Jurkat, Clone E6-1 (cell line): ENCODE data around the gene ASB2.

Experiments used
- DNase-seq: peaks from one replicate; pipeline ENCODE4 v3.0.0-alpha.2; 2011; ENCODE audit warnings: low read depth, low spot score
- H3K4me3 ChIP-seq: 2 replicates; pipeline ENCODE4 v1.5.1; 2011; ENCODE audit warnings: mild to moderate bottlenecking, low read length, control low read depth, moderate library complexity

The ASB2 gene

DNA sequence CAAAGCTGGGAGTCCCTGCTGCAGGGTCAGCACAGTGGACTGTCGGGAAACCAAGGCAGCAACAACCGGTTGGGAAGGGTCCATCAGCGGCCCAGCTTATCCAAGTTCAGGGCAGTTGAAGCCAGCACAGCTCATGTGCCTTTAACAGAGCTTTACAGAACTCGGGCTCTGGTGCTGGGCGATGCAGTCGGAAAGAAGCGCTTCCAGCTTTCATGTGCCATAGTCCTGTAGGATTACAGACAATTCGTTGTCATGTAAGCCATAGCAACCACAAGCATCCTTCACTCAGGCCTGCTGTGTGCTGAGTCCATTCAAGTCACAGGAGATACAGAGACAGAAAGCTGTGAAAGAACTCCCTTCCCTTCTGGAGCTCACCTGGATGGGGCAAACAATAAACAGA, 52.7 kb downstream of the ASB2 start:
- DNase-seq, result no peak

GRCh38 chr14:93921001-93921806, 55.2 kb downstream of the ASB2 start:
- DNase-seq, result no peak

More for the DNA sequence above, 52.7 kb downstream of the ASB2 start:
- H3K4me3 ChIP-seq, result no peak overlapping the region

DNA sequence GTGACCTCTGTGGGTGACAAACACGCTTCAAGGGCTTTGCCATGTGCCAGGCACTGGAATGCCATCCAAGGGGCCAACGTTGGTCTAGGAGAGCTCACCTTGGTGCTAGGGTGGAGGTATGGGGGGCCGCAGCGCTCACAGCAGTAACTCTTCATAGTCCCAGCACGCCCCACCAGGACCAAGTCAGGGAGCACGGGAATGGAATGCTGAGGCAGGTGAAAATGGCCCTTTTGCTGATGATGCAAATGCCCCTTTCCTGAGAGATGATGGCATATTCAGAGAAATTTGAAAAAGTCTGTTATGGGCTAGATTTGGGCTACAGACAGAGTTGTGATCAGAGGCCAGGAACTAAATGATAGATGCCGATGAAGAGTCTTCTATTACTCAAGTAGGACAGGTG, 59.2 kb downstream of the ASB2 start:
- DNase-seq, result no peak
- H3K4me3 ChIP-seq, result no peak overlapping the region

More at GRCh38 chr14:93921001-93921806, 55.2 kb downstream of the ASB2 start:
- no peak overlapping the region for H3K4me3 ChIP-seq

- no peak overlapping the region for H3K4me3 ChIP-seq
- DNase-seq, result no peak
Observed at GRCh38 chr14:93916498-93916897, 59.9 kb downstream of the ASB2 start.

DNA sequence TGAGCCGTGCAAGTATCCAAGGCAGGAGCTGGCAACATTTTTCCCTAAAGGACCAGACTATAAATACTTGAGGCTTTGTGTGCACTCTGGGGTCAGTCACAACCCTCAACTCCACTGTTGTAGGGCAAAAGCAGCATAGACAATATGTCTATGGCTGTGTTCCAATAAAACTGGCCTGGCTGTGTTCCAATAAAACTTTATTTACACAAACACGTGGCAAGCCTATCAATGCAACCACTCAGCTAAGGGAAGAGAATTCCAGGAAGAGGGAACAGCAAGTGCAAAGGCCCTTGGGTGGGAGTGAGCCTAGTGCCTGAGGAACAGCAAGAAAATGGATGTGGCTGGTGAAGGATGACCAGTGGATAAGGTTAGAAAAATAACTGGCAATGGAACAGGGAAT, 60.6 kb downstream of the ASB2 start:
- no peak overlapping the region for H3K4me3 ChIP-seq
- DNase-seq, result no peak

- DNase-seq, result no peak
- no peak overlapping the region for H3K4me3 ChIP-seq
Observed at GRCh38 chr14:93915070-93915705, 61.2 kb downstream of the ASB2 start.

DNA sequence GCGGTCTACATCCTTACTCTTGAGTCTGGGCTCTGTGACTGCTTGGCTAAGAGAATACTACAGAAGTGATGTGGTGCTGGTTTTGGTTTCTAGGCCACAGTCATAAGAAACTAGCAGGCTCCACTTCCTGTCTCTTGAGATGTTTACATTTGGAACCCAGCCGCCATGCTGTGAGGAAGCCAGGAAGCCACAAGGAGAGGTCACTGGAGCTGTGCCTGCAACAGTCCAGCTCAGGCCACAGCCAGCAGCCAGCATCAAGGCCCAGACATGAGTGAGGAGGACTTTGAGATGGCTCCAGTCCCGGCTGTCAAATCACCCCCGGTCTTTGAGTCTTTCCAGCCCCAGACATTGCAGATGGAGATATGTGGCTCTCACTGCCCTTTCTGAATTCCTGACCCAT, 62.1 kb downstream of the ASB2 start:
- DNase-seq, result no peak

DNA sequence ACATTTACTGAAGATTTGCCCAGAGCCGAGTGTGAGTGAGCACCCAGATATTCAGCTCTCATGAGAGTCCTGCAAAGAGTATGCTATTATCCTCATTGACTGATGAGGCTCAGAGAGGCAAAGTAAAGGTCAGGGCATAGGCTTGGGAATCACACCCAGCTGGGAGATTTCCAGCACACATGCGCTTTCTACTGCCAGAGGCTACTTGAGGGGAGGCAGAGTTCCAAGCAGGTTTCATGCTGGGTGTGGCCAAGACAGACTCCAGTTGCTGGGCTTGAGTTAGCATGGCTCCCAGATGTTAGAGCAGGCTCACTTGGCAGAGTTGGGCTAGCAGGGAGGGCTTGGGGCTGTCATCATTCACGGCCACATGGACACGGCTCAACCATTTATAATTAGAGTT, 63.6 kb downstream of the ASB2 start:
- DNase-seq, result no peak
- no peak overlapping the region for H3K4me3 ChIP-seq

More for the DNA sequence above, 62.1 kb downstream of the ASB2 start:
- no peak overlapping the region for H3K4me3 ChIP-seq

GRCh38 chr14:93911975-93912615, 64.3 kb downstream of the ASB2 start:
- no peak for DNase-seq
- no peak overlapping the region for H3K4me3 ChIP-seq

GRCh38 chr14:93909429-93910128, 66.8 kb downstream of the ASB2 start:
- DNase-seq, result no peak
- no peak overlapping the region for H3K4me3 ChIP-seq

GRCh38 chr14:93906341-93907329, 69.7 kb downstream of the ASB2 start:
- peak; percentile 36 for DNase-seq
- H3K4me3 ChIP-seq, result no peak overlapping the region

DNA sequence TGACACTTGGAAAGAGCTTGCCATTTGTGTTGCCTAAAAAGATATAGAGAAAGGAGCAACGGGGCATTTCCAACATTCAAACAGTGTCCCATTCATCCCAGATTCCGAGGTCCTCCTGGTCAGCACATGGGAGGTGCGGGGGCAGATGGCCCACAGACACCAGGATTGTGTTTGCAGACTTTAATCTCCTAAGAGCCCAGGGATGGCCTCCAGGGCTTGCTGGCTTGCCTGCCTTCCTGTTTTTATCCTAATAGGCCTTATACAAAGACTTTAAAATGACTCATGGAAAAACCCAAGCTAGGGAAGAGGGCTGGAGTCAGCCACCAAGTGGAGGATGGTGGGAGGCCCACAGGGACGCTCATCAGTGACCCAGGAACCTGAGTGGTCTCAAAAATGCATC, 70.7 kb downstream of the ASB2 start:
- H3K4me3 ChIP-seq, result no peak overlapping the region
- no peak for DNase-seq

DNA sequence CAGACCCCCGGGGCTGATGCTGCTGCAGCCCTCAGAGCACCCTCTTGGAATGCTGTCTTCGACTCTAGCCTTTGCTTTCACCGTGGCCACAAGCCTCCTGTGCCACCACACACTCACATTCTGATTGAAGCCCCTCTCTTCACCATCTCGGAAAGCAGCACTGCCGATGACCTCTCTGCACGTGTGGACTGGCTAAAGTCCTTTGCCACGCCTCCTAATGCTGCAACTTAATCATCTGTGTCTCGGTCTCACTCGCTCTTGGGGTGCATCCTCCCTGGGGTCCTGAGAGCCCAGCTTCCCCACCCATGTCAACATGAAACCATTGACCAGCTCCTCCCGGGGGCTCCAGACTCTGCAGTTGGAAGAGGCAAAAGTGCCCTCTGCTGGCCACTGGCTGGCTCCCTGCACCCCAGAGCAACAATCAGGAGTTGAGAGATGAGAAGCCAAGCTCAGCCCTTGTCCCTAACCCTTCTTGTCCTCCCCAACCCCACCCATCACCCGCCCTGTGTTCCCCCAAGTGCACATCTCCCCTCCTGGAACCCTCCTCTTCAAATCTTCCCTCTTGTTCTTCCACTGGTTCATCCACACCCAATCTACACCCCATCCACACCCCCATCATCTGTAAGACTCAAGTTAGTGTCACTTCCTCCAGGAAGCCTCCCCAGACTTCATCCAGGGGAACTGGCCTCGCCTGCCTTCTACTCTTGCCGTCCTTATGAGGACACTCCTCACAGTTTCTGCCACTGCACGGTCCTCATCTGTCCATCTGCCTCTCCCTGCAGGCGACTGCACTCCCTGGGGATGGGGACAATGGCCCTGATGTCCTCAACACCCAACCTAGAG, 72.8 kb downstream of the ASB2 start:
- DNase-seq, result no peak

DNA sequence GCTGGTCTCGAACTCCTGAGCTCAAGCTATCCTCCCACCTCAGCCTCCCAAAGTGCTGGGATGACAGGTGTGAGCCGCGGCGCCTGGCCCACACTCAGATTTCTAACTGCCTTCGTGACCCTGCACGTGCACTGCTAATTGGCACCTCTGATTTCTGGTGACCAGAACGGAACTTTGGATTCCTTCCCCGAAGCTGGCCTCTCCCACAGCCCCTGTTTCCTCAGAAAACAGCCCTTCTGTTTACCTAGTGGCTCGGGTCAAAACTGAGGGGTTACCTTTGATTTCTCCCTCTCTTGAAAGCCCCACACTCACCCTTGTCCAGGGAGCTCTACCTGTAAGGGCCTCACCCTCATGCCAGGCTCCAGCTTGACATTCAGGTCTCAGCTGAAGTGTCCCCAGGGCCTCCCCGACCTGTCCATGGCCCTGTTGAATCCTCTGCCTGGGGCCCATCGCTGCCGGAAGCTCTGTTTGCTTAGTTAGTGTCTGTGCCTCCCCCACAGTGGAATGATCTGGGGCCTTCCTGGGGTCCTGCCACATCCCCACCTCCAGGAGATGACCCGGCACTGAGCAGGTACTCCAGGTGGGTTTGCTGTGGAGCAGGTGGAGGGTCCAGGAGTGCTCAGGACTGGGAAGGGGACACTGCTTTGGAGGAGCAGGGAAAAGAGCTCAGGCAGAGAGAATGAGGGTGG, 73.6 kb downstream of the ASB2 start:
- DNase-seq, result no peak
- H3K4me3 ChIP-seq, result no peak overlapping the region

More for the DNA sequence above, 72.8 kb downstream of the ASB2 start:
- no peak overlapping the region for H3K4me3 ChIP-seq

- DNase-seq, result no peak
- no peak overlapping the region for H3K4me3 ChIP-seq
Observed at GRCh38 chr14:93901813-93902212, 74.6 kb downstream of the ASB2 start.

DNA sequence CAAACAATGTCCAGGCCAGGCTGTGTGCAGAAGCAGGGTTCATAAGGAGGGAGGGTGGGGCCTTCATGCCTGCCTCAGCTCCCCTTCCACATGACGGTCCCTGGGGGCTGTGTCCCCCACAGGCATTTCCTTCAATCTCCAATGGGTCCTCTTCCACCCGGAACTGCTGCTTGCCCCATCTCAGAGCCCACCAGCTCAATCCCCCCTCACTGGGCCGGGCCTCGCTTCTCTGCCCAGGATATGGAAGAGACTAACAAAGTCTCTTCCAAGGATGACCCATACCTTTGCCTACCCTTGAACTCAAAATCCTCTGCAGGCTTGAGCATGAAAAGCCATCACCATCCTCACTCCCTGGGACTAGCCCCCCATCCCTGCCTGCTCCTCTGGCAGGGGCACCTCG, 77.6 kb downstream of the ASB2 start:
- DNase-seq, result no peak

DNA sequence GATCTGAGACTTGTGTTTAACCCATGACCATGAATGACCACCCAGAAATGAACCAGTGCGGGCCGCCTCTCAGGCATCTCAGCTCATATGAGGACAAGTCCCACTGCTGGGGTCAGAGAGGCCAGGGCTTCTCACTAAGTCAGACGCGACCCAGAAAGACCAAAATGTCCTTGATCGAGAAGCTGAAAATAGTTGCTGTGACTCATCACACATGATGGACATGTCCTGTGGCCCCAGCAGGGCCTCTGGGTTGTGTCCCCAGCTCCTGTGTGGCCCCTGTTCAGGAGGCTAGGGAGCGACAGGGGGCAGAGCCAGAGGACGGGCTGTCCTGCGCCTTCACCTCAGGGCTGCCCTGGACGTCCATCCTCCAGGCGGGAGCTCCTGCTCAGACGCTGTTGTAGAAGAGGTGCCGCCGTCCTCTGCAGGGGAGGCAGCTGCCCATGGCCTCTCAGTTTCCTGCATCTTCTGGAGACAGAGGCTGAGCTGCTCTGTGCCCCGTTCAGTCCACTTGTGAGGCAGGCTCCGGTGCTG, 78.2 kb downstream of the ASB2 start:
- H3K4me3 ChIP-seq, result no peak overlapping the region
- no peak for DNase-seq

More for the DNA sequence above, 77.6 kb downstream of the ASB2 start:
- no peak overlapping the region for H3K4me3 ChIP-seq
